Epithelial cell of proximal tubule (primary cell): ENCODE data around the gene GHITM. TPM values are rescaled to one million over a fixed set of nuclear protein-coding genes. Genes with fewer than 3 reads are reported as not detected.
A peak's percentile ranks its signal among the peaks of the same experiment; 100 is the strongest.

ENCODE experiments used
- DNase-seq: peaks from one replicate; pipeline ENCODE4 v3.0.0-alpha.2; 2011; ENCODE audit warnings: low read depth
- H3K4me3 ChIP-seq: 2 replicates; pipeline ENCODE4 v1.5.1; 2011; ENCODE audit warnings: low read depth, mild to moderate bottlenecking, low read length
- total RNA-seq: library from RNA; depleted of rRNA; stranded (reverse); fragments of >200 nt; gene quantifications from 2 replicates; pipeline ENCODE4 v1.2.3, GENCODE V29; 2015
- TF ChIP-seq, protein P1 (sequence below): conservative IDR thresholded peaks from 2 replicates; pipeline ENCODE4 v1.5.1; 2012; ENCODE audit warnings: low read depth, mild to moderate bottlenecking, low read length

Gene GHITM
- total RNA-seq, 1 donor from 2014 or later: 174 TPM

DNA sequence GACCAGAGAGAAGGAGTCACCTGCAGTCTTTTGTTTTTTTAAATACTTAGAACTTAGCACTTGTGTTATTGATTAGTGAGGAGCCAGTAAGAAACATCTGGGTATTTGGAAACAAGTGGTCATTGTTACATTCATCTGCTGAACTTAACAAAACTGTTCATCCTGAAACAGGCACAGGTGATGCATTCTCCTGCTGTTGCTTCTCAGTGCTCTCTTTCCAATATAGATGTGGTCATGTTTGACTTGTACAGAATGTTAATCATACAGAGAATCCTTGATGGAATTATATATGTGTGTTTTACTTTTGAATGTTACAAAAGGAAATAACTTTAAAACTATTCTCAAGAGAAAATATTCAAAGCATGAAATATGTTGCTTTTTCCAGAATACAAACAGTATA lies 13.5 kb downstream of the GHITM start:
- no peak overlapping the region for H3K4me3 ChIP-seq
- TF ChIP-seq, protein P1, sequence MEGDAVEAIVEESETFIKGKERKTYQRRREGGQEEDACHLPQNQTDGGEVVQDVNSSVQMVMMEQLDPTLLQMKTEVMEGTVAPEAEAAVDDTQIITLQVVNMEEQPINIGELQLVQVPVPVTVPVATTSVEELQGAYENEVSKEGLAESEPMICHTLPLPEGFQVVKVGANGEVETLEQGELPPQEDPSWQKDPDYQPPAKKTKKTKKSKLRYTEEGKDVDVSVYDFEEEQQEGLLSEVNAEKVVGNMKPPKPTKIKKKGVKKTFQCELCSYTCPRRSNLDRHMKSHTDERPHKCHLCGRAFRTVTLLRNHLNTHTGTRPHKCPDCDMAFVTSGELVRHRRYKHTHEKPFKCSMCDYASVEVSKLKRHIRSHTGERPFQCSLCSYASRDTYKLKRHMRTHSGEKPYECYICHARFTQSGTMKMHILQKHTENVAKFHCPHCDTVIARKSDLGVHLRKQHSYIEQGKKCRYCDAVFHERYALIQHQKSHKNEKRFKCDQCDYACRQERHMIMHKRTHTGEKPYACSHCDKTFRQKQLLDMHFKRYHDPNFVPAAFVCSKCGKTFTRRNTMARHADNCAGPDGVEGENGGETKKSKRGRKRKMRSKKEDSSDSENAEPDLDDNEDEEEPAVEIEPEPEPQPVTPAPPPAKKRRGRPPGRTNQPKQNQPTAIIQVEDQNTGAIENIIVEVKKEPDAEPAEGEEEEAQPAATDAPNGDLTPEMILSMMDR: no peak

DNA sequence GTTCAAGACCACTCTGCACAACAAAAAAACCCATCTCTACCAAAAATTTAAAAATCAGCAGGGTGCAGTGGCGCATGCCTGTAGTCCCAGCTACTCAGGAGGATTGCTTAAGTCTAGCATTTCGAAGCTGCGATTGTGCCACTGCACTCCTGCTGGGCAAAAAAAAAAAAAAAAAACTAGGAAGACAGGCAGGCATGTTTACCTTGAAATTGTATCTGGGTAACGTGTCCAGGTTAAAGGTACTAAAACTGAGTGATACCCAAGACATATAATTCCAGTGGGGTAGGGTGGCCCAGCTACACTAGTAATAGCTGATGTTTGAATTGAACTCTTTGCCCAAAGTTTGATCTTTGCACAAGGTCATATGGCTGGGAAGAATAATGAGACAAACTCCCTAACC lies 16.2 kb downstream of the GHITM start:
- DNase-seq: no peak
- TF ChIP-seq, protein P1: no peak
- H3K4me3 ChIP-seq: no peak overlapping the region

More for the DNA sequence above, 13.5 kb downstream of the GHITM start:
- no peak for DNase-seq

DNA sequence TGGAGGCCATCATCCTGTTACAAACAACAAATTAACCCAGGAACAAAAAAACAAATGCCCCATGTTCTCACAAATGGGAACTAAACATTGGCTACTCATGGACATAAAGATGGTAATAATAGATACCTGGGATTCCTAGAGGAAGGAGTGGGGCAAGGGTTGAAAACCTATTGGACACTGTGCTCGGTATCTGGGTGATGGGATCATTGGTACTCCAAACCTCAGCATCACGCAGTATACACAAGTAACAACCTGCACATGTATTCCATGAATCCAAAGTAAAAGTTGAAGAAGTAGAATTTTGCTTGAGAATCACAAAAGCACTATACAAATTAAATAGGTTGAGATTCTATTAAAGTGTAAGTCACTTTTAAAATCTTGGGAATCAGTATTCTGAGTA lies 16.7 kb downstream of the GHITM start:
- H3K4me3 ChIP-seq: no peak overlapping the region
- TF ChIP-seq, protein P1: no peak
- DNase-seq: no peak

- DNase-seq: no peak
- TF ChIP-seq, protein P1: no peak
Measured at GRCh38 chr10:84156768-84157167, 17.5 kb downstream of the GHITM start.

DNA sequence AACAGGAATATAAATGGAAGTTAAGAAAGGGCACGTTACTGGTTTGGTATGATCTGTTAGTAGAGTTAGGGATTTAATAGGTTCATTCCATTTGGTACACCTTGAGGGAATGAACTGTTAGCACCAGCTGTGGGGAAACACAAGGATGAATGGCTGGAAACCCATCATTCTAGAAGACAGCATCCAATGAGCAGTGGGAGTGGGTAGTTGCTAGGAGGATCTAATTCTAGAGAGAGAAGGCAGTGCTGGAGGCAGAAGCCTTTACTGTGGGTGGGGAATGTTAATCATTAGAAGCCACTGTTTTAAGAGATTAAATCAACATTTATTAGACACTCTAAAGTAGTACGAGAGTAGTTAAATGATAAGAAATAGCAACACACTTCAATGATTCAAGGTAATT lies 18.8 kb downstream of the GHITM start:
- no peak overlapping the region for H3K4me3 ChIP-seq
- TF ChIP-seq, protein P1: no peak
- no peak for DNase-seq

More at GRCh38 chr10:84156768-84157167, 17.5 kb downstream of the GHITM start:
- no peak overlapping the region for H3K4me3 ChIP-seq

- TF ChIP-seq, protein P1: no peak
- no peak overlapping the region for H3K4me3 ChIP-seq
- DNase-seq: no peak
Measured at GRCh38 chr10:84158550-84158949, 19.2 kb downstream of the GHITM start.

DNA sequence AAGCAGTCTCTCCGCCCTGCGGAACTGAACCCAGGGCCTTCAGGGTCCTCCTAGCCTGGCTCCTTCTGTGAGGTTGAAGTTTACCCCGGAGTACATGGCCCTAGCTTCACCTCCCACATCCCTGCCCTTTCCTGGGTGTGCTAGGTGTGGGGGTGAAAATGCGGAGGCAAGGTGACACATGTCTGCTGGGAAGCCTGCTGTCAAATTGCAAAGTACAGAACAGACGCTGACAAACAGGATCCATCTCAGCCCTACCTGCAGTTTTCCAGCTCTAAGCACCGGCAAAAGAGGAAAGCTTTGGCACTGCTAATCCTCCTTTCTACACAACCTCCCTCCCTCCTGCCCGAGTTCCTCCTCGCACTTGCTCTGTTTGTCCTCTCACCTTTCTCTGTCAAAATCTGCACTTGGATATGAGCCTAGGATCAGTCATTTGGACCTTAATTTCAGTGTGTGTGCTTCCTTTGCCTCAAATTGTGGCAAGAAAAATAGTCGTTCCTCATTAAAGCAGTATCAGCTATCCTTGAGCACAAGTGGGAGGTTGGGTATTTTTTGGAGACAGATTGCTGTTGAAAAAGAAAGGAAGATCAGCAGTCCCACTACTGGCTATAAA lies 19.9 kb downstream of the GHITM start:
- peak overlapping the region; percentile 18 for H3K4me3 ChIP-seq
- DNase-seq: no peak
- TF ChIP-seq, protein P1: no peak
